SK-N-SH (cell line): ENCODE results near the gene GABRD. TPM values are rescaled to one million over a fixed set of nuclear protein-coding genes. Genes with fewer than 3 reads are reported as not detected.

Experiments
- CTCF ChIA-PET: fragments of 300-600, 350-600 bp; formaldehyde crosslinking; extraction: SDS; loops from one replicate; lab custom pipeline; 2021; lab: Yijun Ruan, JAX
- POLR2A ChIA-PET: fragments of 350-600 bp; sonication (Branson Sonifier 250); formaldehyde crosslinking; extraction: SDS; loops from one replicate; lab custom pipeline; 2020; ENCODE audit warnings: antibody characterized with exemption, inconsistent platforms; lab: Yijun Ruan, JAX
- DNase-seq: peaks from one replicate; pipeline ENCODE4 v3.0.0; 2012
- H2AFZ ChIP-seq: fragments of 200-600 bp; sonication (generic); 2 replicates; pipeline ENCODE4 v1.8.1; 2016; ENCODE audit warnings: antibody characterized with exemption, mild to moderate bottlenecking, low read depth
- H3F3A ChIP-seq: fragments of 200-600 bp; sonication (generic); replicated peaks from 2 replicates; pipeline ENCODE3; 2016; ENCODE audit warnings: antibody characterized with exemption, mild to moderate bottlenecking; ENCODE audit not compliant: insufficient read depth
- H3K27ac ChIP-seq, 2 experiments: fragments of 200-500 bp in 1 of 2; fragments of 200-600 bp in 1 of 2; sonication (Bioruptor generic) in 1 of 2; sonication (generic), shearing (Covaris generic) in 1 of 2; 2 replicates each; pipeline versions ENCODE4 v1.5.1 to v1.6.1; 2014 to 2016; ENCODE audit warnings: low read depth in 2 of 2, inconsistent platforms in 1 of 2, low read length in 1 of 2, mild to moderate bottlenecking in 1 of 2, mixed read lengths in 1 of 2
- H3K27me3 ChIP-seq: fragments of 200-600 bp; sonication (generic), shearing (Covaris generic); 2 replicates; pipeline ENCODE4 v1.6.1; 2016; ENCODE audit warnings: mixed run types; ENCODE audit not compliant: insufficient read depth
- H3K36me3 ChIP-seq, 2 experiments: fragments of 200-500 bp in 1 of 2; fragments of 200-600 bp in 1 of 2; sonication (Bioruptor generic) in 1 of 2; sonication (generic) in 1 of 2; replicated peaks in 1 of 2; 2 replicates each; pipeline versions ENCODE3 to v1.5.1; 2014 to 2016; ENCODE audit warnings: low read length in 1 of 2, mild to moderate bottlenecking in 1 of 2; ENCODE audit not compliant: insufficient read depth in 2 of 2, control insufficient read depth in 1 of 2
- H3K4me1 ChIP-seq, 2 experiments: fragments of 200-500 bp in 1 of 2; fragments of 200-600 bp in 1 of 2; sonication (Bioruptor generic) in 1 of 2; sonication (generic), shearing (Covaris generic) in 1 of 2; 2 replicates each; pipeline versions ENCODE4 v1.5.1 to v1.6.1; 2014 to 2016; ENCODE audit warnings: low read depth in 1 of 2, low read length in 1 of 2, mixed run types in 1 of 2; ENCODE audit not compliant: insufficient read depth in 2 of 2, control insufficient read depth in 1 of 2
- H3K4me2 ChIP-seq: fragments of 200-600 bp; sonication (generic), shearing (Covaris generic); 2 replicates; pipeline ENCODE4 v1.6.1; 2017; ENCODE audit warnings: mixed run types
- H3K4me3 ChIP-seq, 2 experiments: fragments of 200-500 bp in 1 of 2; fragments of 200-600 bp in 1 of 2; sonication (Bioruptor generic) in 1 of 2; sonication (generic), shearing (Covaris generic) in 1 of 2; 2 replicates each; pipeline versions ENCODE4 v1.5.1 to v1.8.1; 2014 to 2016; ENCODE audit warnings: low read depth in 2 of 2, inconsistent platforms in 1 of 2, low read length in 1 of 2, mild to moderate bottlenecking in 1 of 2, mixed read lengths in 1 of 2, moderate library complexity in 1 of 2
- H3K79me2 ChIP-seq: fragments of 200-600 bp; sonication (generic); 2 replicates; pipeline ENCODE4 v1.8.1; 2017; ENCODE audit warnings: mild to moderate bottlenecking; ENCODE audit not compliant: insufficient read depth
- H3K9ac ChIP-seq: fragments of 200-600 bp; sonication (generic); 2 replicates; pipeline ENCODE4 v1.6.1; 2017; ENCODE audit warnings: mixed run types
- H3K9me2 ChIP-seq: fragments of 200-600 bp; sonication (generic); 2 replicates; pipeline ENCODE4 v1.6.1; 2017; ENCODE audit warnings: mixed run types
- H3K9me3 ChIP-seq: fragments of 200-600 bp; sonication (generic); 2 replicates; pipeline ENCODE4 v1.6.1; 2017; ENCODE audit warnings: mixed run types, mild to moderate bottlenecking, moderate library complexity
- H4K20me1 ChIP-seq: fragments of 200-600 bp; sonication (generic); 2 replicates; pipeline ENCODE4 v1.6.1; 2017; ENCODE audit warnings: mild to moderate bottlenecking, mixed run types; ENCODE audit not compliant: insufficient read depth
- CHD2 ChIP-seq: fragments of 150-350 bp; IDR thresholded peaks from 2 replicates; pipeline ENCODE4 v1.6.1; 2018; ENCODE audit warnings: low read length; ENCODE audit not compliant: partially characterized antibody
- CTCF ChIP-seq: fragments of 200-600 bp; sonication (generic); IDR thresholded peaks from 2 replicates; pipeline ENCODE4 v1.6.1; 2017; ENCODE audit warnings: antibody characterized with exemption, mild to moderate bottlenecking, moderate library complexity
- ELF1 ChIP-seq: IDR thresholded peaks from 2 replicates; pipeline ENCODE4 v1.4.0; 2012
- EP300 ChIP-seq, 2 experiments: IDR thresholded peaks; 2 replicates each; pipeline versions ENCODE4 v1.4.0 to v1.6.1; 2012; ENCODE audit warnings: borderline replicate concordance in 1 of 2, low read depth in 1 of 2, low read length in 1 of 2
- EZH2phosphoT487 ChIP-seq: fragments of 200-600 bp; sonication (generic); IDR thresholded peaks from 2 replicates; pipeline ENCODE4 v1.6.1; 2017; ENCODE audit warnings: low read depth, mixed run types, mild to moderate bottlenecking, antibody characterized with exemption, moderate library complexity, borderline replicate concordance
- FOXJ3 ChIP-seq: sonication (generic); formaldehyde crosslinking; IDR thresholded peaks from 2 replicates; pipeline ENCODE4 v1.5.1; 2020; ENCODE audit warnings: mild to moderate bottlenecking, missing genetic modification reagents
- GABPA ChIP-seq: IDR thresholded peaks from 2 replicates; pipeline ENCODE4 v1.4.0; 2012; ENCODE audit warnings: low read depth, mild to moderate bottlenecking
- IRF3 ChIP-seq: fragments of 150-350 bp; IDR thresholded peaks from 2 replicates; pipeline ENCODE4 v1.6.1; 2016; ENCODE audit warnings: mild to moderate bottlenecking, low read depth, low read length
- JUND ChIP-seq: IDR thresholded peaks from 2 replicates; pipeline ENCODE4 v1.4.0; 2012
- MAX ChIP-seq: IDR thresholded peaks from 2 replicates; pipeline ENCODE4 v1.4.0; 2012; ENCODE audit warnings: low read depth
- MXI1 ChIP-seq: IDR thresholded peaks from 2 replicates; pipeline ENCODE4 v1.6.1; 2012; ENCODE audit warnings: mild to moderate bottlenecking, low read depth, low read length, improper control_type of control experiment
- NRF1 ChIP-seq: IDR thresholded peaks from 2 replicates; pipeline ENCODE4 v1.6.1; 2012; ENCODE audit warnings: low read depth, mild to moderate bottlenecking, low read length
- PBX3 ChIP-seq: IDR thresholded peaks from 2 replicates; pipeline ENCODE4; 2012
- RCOR1 ChIP-seq: fragments of 150-350 bp; IDR thresholded peaks from 2 replicates; pipeline ENCODE4 v1.6.1; 2017; ENCODE audit warnings: antibody characterized with exemption, low read length
- SIN3A ChIP-seq: IDR thresholded peaks from 2 replicates; pipeline ENCODE4 v1.6.1; 2012; ENCODE audit warnings: low read depth, mild to moderate bottlenecking, low read length, moderate library complexity, borderline replicate concordance
- SMC3 ChIP-seq: IDR thresholded peaks from 2 replicates; pipeline ENCODE4 v1.6.1; 2012; ENCODE audit warnings: low read depth, low read length, improper control_type of control experiment
- TAF1 ChIP-seq: IDR thresholded peaks from 2 replicates; pipeline ENCODE4 v1.6.1; 2012; ENCODE audit warnings: low read depth, mild to moderate bottlenecking, low read length, moderate library complexity, borderline replicate concordance
- ZBTB33 ChIP-seq: IDR thresholded peaks from 2 replicates; pipeline ENCODE4 v1.4.0; 2012; ENCODE audit warnings: low read depth, borderline replicate concordance
- WGBS: methylation state at CpG from one replicate; pipeline ENCODE4 v1.1.6; 2017; ENCODE audit warnings: low lambda C conversion rate; 5-methylcytosine and 5-hydroxymethylcytosine counted together
- polyA plus RNA-seq, 3 experiments: library from polyadenylated mRNA; depleted of rRNA; stranded (reverse); fragments of >200 nt; gene quantifications; 2 replicates each; pipeline ENCODE4 v1.2.3, GENCODE V29; 2012

GABRD gene
- polyA plus RNA-seq, 1 of the 3 experiments (the other 2 are of a cell fraction) = 0.07 TPM

- TF ChIP-seq CTCF (no peak), FOXJ3 (CRISPR knock-in tag) (no peak), ZBTB33 (no peak), PBX3 (no peak), JUND (no peak), ELF1 (no peak)
Measured at GRCh38 chr1:2061065-2061778, 42.1 kb downstream of the GABRD start (continued).

GRCh38 chr1:2065699-2066098, 46.6 kb downstream of the GABRD start:
- Histone ChIP-seq H3K9me3 (no peaks in the 10 kb centered on the region), H3K79me2 (no peaks in the 10 kb centered on the region; the same call in 1 of the 2 replicates), H3K9ac (no peak overlapping the region), H3K36me3 (peaks cover 0 to 4% of the 10 kb centered on the region in 2 experiments), H3K9me2 (no peaks in the 10 kb centered on the region), H3K27ac (no peak overlapping the region), H3K27me3 (no peaks in the 10 kb centered on the region), H3K4me2 (no peak overlapping the region), H3F3A (no peaks in the 10 kb centered on the region), H3K4me1 (no peaks in the 10 kb centered on the region), H2AFZ (no peak overlapping the region), H4K20me1 (no peaks in the 10 kb centered on the region), H3K4me3 (no peak overlapping the region)
- 66% methylated on average over 4 of the region's 4 CpGs for WGBS
- CTCF ChIA-PET = interaction anchor here (1.2 kb wide), 1 partner anchor 21 kb away, joined by 4 read pairs; no protein-coding TSS in a partner anchor
- TF ChIP-seq EZH2phosphoT487 (no peak), SMC3 (no peak), NRF1 (no peak), ELF1 (no peak), SIN3A (no peak), PBX3 (no peak), TAF1 (no peak), MXI1 (no peak), EP300 (IDR thresholded peaks at IDR 0.05; ENCODE audit: borderline replicate concordance in 1 of 2, low read depth in 1 of 2, low read length in 1 of 2) (no peak), IRF3 (no peak), RCOR1 (no peak), GABPA (no peak), MAX (no peak), CTCF (no peak), CHD2 (no peak)
- no peak for DNase-seq
- POLR2A ChIA-PET = no interaction called here
